ENCODE measurements around the gene ERP27.

DNA sequence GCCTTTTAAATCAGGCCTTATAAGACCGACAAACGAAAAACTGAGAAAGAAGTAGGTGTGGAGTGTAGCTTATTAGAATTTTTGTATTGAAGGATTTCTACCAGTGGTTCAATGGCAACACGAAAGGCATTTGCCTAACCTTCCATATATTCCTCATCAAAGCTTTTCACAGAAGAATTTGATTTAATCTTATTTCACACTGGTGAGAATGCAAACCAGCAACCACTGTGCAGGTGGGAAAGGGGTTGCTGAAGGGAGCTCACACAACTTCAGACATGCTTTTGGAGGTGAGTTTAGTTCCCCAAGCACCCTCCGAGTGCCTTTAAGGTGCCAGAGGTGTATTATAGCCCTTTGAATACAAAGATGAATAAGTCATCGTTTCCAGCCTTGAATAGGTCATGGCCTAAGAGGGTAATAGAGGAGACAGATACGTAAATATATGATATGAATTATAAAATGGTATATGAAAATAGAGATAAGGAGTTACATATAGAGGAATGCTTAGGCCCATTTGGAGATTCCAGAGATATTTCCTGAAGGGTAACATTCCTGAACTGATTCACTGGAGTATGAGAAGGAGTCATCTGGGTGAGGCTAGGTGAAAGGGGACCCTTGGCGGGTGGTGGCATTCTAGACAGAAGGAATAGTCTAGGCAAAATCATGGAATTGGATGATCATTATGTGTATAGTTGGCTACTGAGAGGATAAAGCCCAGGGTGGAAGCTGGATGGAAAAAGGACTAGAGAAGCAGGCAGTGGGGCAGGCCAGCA is 6.4 kb downstream of the ERP27 start:
- TF ChIP-seq, protein P1, sequence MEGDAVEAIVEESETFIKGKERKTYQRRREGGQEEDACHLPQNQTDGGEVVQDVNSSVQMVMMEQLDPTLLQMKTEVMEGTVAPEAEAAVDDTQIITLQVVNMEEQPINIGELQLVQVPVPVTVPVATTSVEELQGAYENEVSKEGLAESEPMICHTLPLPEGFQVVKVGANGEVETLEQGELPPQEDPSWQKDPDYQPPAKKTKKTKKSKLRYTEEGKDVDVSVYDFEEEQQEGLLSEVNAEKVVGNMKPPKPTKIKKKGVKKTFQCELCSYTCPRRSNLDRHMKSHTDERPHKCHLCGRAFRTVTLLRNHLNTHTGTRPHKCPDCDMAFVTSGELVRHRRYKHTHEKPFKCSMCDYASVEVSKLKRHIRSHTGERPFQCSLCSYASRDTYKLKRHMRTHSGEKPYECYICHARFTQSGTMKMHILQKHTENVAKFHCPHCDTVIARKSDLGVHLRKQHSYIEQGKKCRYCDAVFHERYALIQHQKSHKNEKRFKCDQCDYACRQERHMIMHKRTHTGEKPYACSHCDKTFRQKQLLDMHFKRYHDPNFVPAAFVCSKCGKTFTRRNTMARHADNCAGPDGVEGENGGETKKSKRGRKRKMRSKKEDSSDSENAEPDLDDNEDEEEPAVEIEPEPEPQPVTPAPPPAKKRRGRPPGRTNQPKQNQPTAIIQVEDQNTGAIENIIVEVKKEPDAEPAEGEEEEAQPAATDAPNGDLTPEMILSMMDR (IDR thresholded peaks at IDR 0.05; ENCODE audit: insufficient read depth, low read depth, low read length): no peak
- TF ChIP-seq EZH2 (IDR thresholded peaks at IDR 0.05; ENCODE audit: insufficient read depth, low read length): no peak

Measured in astrocyte (in vitro differentiated cells and primary cell).